DMS114 treated with DMSO at 0.1 percent for 48 hours (cell line): ENCODE data around the gene GALT.

Source experiments
- DNase-seq: peaks from one replicate; lab custom pipeline; 2025; ENCODE audit not compliant: unreplicated experiment; lab: John Stamatoyannopoulos, UW

Gene GALT

DNA sequence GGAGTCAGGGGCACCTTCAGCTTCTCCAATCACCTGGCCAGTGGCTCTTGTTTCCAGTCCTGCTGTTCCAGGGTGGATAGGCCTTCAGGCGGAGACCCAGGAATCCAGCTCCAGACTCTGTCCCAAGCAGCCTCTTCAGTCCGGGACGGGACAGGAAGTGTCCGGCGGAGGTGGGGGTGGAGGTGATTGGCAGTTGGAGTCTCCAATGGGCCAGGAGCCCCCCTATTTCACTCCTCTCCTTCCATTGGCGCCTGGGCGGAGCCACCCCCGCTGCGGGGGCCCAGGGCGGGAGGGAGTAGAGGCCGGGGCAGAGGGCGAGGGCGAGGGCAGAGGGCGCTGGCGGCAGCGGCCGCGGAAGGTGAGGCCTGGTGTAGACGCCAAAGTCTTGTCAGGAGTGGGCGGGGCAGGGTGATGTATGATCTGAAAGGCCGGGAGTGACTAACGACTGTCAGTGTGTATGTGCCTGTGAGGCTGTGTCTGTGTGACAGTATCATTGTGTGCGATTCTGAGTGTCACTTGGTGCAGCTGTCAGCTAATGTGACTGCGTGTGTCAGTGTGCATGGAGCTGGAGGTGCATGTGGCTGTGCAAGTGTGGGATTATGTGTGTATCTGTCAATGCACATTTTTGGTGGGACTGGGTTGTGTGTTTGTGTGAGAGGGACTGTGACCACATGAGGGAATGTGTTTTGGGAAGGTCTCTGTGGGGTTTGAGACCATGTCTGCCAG lies 5.6 kb downstream of the GALT start, which contains the start of gene IL11RA:
Gene IL11RA (plus strand): TSS at position 310 of the 726 bp plus-strand sequence. CDS start 3,033 bp downstream, outside the sequence.
- DNase-seq: peak; percentile 33

DNA sequence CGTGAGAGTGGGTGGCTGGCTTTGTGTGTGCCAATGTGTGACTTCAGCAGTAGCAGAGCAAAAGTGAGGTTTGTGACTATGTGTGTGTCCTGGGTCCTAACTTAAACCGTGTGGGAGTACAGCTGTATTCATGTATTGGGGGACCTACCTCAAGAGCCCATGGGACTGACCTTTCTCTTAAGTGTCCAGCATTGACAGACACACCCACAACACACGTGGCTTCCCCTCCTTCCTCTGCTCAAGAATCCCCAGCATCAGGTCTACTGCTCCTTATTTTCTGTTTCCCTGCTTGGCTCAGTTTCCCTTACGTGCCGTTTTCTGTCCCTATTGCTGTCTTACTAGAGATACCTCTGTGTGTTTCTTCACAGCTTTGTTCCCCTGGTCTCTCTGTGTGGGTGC lies 6.1 kb downstream of the GALT start:
- DNase-seq: no peak

DNA sequence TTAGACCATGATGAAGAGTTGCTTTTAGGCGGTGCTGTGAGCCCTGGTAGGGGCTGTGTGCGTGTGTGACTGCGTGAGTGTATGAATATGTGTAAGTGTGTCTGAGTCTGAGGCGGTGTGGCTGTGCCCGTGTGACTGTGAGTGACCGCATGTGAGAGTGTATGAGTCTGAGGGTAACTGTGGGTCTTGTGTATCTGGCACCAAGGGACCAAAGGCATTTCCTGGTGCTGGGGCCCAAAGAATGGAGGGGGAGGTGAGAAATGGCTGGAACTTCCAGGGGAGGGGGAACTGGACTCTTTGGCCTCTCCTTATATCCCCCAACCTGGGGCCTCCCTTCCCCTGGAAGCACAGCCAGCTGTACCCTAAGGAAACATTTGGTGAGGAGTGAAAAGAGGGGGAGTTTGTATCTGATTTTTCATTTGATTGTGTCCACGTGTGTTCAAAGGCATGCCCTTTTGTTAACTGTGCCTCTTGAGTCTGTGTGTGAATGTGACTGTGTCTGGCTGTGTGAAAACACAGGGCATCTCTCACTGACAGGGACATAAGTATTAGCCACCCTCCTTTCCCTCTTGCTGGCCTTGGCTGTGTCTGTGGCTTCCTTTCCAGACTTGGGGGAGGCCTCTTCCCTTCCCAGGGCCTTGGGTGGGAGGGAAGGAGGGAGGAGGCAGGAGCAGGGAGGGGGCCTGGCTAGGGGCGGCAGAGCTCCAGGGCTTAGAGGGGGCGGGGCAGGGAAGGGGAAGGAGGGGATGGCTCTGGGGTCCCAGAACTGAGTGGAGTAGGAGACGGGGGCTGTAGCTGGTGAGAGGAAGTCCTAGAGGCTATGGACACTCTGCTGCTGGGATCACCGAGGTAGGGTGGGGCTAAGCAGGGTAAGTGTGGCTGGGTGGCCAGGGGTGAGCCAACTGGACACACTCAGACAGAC lies 6.9 kb downstream of the GALT start:
- no peak for DNase-seq

DNA sequence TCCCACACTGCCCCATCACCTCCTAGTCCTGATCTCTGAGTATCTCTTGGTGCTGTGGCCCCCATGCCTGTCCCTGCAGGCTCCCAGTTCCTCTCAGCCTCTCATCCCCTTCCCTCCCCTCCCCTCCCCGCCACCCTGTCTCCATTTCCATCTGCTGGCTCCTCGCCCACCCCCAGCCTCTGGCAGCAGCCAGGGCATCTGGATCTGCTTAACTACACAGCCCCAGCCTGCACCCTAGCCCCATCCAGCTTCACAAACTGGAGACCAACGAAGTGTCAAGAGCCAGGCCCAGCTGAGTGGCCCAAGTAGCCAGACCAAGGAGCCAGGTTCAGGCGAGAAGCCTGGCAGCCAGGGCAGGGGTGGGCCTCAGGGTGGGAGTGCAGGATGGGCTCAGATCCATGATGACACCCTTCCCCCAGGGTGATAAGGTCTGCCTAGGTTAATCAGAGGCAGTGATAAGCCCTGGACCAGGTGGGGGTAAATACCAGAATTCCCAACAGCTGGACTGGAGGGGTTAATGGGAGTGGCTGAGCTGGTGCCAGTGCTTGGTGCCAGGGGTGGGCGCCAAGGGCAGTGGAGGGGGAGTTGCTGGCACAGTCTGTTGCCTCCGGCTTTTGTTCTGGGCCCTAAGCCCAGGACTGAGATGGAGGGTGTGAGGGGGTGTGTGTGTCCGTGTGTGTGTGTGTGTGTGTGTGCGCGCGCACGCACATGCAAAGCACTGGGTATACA lies 8.0 kb downstream of the GALT start:
- no peak for DNase-seq

DNA sequence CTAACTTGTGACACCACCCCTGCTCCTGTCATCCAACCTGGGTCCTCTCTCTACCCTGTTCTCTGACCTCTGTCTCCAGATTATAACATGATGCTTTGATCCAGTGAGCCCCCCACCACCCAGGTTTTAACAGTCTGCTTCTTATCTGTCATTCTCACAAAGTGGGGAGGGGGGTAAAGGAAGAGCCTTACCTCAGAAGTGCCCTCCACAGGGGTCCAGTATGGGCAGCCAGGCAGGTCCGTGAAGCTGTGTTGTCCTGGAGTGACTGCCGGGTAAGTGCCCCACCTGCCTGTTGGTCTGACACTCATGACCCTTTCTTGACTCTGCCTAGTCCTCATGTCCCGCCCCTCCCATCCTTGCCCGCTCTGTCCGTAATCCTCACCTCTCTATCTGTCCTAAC lies 8.9 kb downstream of the GALT start:
- DNase-seq: no peak

DNA sequence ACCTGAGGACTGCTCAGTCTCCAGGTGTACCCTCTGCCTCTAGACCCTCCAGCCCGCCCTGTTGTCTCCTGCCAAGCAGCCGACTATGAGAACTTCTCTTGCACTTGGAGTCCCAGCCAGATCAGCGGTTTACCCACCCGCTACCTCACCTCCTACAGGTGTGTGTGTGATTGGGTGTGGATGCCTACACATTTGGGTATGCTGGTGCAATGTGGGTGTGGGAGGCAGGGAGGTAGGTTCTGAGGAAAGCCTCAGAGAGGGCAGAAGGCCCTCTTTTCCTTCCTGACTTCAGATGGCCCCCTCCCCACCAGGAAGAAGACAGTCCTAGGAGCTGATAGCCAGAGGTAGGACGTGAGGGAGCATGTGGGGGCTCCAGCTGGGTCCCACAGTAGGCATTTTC lies 10.5 kb downstream of the GALT start:
- DNase-seq: no peak

DNA sequence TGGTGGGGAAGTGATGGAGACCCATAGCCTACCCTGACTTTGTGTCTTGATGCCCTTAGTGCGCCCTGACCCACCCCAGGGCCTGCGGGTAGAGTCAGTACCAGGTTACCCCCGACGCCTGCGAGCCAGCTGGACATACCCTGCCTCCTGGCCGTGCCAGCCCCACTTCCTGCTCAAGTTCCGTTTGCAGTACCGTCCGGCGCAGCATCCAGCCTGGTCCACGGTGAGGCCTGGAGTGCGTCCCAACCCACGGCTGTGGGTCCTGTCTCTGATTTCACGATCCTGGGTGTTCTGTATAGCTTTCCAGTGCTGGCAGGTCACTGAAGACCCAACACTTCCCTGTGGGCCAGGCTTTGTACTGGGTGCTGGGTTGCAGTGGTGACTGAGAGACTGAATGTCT lies 12.0 kb downstream of the GALT start:
- DNase-seq: no peak

DNA sequence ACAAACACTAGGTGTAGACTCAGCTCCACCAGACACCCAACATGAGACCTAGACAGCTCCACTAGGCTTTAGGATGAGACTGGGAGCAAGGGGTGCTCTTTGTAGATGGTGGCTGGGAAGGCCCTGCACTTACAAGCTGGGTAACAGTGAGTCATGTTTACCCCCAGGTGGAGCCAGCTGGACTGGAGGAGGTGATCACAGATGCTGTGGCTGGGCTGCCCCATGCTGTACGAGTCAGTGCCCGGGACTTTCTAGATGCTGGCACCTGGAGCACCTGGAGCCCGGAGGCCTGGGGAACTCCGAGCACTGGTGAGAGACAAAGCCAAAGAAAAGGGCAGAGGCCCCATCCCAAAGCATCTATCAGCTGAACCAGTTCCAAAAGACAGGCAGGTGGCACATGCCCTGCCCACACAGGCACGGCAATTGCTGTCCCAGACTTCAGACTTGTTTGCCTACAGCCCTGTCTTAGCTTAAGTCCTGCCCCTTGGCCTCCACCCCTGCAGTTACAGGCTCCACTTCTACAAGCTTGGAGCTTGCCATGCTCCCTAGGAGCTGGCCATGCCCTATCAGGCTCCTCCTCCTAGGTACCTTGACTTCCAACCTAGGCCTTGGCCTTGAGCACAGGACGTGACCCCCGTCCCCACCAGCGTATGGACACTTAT lies 13.2 kb downstream of the GALT start:
- DNase-seq: no peak

DNA sequence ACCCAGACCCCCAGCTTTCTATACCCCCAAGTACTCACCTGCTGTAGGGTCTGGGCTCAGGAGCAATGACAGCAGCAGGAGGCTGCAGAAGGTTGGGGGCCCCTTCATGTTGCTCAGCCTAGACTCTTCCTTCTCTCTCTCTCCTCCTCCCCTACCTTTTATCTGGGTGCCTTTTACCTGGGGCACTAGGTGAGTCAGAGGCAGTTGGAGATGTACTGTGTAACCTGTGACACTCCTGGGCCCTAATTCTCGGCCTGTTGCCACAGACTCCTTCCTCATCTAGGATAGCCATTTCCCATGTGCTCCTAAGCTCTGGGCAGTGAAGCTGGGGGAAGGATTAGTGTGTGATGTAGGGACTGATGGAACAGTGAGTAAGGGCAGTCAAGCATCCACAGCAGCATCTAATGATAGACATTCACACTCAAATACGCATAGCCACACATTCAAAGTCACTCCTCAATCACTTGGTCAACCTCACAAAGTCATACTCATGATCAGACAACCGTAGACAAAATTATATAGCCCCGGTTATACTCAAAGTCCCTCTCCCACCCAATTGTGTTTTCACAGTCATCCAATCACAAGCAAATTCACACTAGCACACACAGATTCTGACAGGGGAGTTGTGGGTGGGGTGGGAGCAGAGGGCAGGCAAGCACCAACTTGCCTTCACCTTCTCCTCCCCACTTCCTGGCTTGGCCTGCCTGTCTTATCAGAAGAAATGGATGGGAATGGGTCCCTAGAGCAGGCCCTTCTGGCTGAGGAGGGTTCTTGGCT lies 16.2 kb downstream of the GALT start, which contains the start of gene CCL27:
Gene CCL27 (minus strand): TSS at position 132 of the 777 bp plus-strand sequence. CDS start 24 bp downstream, at position 108.
- no peak for DNase-seq

DNA sequence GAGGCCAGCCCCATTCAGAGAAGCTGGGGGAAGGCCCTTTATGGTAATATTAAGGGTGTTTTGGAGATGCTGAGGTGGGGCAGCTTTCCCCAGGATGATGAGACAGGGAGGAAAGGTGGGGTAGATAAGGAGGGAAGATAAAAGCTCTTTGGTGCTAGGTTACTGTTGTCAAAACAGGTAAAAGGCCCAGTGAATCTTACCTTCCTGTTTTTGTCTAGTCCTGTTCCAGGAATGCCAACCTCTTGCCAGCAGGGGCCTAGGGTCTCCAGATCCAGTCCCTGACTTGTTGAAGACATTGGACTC lies 16.8 kb downstream of the GALT start:
- no peak for DNase-seq

DNA sequence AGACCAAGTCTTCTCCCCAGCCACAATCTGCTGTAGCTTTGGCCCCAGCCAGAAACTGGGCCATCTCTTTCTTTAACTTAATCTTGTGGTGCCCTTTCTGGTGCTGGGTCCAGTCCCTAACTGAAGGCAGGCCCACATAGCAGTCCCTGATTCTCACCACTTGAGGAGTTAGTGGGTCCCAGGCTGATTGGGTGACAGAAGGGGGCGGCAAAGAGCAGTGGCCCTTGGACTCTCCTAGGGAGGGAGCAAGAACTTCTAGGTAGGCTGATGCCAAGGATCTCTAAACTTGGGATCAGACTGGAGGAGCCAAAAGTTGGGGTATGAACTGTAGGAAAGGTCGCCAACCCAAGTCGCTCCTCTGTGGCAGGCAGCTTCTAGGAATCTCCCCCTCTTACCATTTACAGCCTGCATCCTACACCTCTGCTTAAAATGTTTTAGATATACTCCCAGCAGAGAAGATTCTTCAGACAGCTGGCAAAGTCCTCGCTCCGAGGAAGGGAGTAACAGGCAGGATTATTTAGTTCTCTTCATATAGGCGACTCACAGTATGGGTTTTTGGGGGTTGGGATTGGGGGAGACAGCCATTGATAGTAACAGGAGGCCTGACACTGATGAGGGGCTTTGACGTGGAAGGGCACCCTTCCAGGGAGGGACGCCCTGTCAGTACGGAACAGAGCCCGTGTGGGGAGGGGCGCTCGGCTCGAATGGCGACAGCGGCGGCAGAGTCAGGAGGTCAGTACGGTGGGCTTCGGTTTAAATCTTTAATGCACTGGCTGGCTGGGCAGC lies 18.0 kb downstream of the GALT start:
- peak; percentile 57 for DNase-seq

DNA sequence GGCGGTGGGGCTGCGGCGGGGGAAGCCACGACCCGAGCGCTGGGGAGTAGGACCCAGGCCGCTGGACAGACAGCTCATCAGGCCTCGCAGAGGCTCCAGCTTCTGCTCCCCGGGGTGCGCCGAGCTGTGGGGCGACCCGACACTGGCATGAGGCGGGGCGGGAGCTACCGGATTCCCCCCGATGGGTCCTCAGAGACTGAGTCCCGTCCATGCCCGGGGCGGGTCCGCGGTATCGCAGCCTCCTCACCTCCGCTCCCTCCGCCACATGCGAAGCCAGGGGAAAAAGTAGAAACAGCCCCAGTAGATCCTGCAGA lies 18.5 kb downstream of the GALT start:
- DNase-seq: no peak

DNA sequence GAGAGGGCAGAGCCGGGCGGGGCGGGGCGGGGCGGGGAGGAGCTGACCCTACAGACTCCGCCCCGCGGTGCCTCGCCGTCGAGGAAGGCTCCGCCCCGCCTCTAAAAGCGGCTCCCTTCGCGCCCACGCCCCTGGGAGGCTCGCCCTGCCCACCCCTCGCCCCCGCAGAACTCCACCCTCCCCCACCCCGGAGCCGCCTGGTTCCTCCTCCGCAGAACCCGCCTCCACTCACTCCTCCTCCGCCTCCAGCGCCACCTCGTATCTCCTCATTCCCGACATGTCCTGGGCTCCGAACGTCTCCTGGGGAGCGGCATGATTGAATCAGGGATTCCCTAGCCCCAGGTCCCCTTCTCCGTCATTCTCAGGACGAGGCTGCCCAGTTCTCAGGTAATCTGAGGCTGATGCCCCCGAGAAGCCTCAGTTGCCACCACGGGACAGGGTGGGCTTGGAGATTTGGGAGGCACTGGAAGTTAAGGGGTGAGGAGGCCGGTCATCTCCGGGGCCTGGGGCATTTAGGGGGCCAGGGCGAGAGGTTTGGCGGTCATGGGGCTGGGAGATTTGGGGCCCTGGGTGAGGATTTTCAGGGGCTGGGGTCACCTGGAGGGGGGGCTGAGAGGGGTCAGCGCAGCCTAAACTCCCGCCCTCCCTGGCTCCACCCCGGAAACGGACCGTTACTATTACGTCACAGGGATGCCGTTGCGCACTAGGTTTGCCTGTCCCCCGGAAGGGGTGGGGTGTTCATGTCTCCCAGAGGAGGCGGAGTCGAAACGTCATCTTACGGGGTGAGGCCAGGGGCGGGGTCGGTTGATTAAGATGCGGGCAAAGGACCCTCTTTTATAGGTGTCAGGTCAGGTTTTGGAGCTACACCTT lies 19.1 kb downstream of the GALT start:
- peak; percentile 78 for DNase-seq

DNA sequence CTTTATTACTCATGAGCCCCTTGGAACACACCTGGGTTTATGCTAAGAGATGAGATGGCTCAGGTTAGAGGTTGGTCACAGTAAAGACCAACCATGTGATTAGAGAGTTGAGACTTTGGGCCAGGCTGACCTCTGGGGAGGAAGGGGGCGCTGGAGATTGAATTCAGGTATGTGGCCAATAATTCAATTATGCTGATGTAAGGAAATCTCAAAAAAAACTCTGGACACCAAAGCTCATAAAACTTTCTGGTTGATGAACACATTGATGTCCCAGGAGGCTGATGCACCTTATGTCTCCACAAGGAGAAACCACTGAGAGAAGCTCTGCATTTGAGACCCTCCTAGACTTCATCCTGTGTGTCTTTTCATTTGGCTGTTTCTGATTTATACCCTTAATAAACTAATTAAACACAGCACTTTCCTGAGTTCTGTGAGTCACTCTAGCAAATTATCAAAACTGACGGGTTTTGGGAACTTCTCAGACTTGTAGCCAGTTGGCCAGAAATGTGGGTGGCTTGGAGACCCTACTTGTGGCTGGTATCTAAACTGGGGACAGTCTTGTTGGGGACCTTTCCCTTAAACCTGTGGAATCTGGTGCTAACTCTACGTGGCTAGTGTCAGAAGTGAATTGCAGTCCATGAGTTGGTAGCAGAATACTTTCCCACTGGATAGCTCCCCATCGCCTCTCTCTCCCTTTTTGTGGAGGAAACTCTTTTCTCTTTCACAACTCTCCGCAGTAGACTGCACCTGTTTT lies 23.5 kb downstream of the GALT start:
- DNase-seq: no peak

DNA sequence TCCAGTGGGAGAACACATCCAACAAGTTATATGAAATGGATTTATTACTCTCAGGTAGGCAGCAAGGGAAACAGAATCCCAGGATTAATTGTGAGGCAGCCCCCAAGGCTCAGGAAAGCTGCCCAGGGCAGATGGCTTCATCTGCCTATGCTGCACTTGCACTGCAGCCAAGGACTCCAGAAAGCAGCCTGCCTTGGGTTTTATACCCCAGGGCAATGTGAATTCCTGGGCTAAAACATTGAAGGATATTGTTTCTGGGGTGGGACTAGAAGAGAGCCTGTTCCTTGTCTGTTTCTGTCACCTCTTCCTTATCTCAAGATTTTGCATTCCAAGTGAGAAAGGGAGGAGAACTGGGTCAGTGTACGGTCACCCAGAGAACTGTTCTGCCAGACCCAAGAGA lies 24.8 kb downstream of the GALT start:
- DNase-seq: no peak

DNA sequence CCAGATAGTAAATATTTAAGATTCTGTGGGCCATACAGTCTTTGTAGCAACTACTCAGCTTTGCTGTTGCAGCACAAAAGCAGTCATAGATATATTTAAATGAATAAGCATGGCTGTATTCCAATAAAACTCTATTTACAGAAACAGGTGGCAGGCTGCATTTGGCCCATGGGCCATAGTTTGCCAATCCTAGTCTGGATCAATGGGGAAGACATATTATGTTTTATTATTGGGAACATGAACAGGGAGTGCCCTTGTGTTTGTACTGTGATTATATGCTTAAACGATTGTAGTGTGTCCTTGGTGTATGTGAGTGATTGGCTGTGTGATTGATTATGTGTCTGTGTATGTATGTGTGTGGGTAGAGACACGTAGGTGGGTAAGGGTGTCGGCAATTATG lies 28.0 kb downstream of the GALT start:
- no peak for DNase-seq

DNA sequence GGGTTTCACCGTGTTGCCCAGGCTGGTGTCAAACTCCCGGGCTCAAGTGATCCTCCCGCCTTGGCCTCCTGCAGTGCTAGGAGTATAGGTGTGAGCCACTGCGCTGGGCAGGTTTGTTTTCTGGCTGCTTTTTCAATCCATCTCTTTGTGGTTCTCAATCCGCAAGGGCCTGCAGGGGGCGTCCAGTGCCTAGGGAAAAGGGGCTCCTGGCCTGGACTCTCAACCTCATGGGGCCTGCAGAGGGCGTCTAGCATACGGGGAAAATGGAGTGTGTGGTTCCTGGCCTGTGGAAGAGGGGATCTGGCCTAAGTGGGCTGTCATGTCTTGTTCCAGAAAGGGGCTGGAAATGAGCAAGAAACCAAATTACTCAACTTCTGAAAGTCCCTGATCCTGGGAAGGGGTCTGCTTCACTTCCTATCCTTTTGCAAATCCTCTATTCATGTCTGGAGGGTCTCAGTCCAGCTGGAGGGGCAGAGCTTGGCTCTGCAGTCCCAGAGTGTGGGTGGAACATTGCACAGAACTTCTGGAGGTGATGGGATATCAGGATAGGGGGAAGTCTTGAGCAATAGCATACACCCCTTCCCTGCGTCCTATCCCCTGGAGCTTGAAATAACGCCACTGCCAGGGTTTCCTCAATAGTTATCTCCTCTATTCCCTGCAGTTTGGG lies 28.7 kb downstream of the GALT start:
- DNase-seq: peak; percentile 70
